Stimulated activated CD8-positive, alpha-beta memory T cell treated with anti-CD3 and anti-CD28 coated beads, Interleukin-4, amount 100 ng/mL, for 4 hours (primary cell): Measurements from ENCODE around the gene XPC.
"Not testable (repeated sequence)": the region's sequence is repeated elsewhere in the genome, so short reads cannot be mapped to it uniquely, and the experiment has no call there.

Experiments used
- DNase-seq, 2 donors: peaks; one replicate each; pipeline ENCODE4 v3.0.0-alpha.2; 2020; ENCODE audit warnings: low read depth in 2 of 2, low spot score in 1 of 2

The XPC gene

GRCh38 chr3:14121859-14122258 is 56.5 kb downstream of the XPC start:
- DNase-seq: no peak

GRCh38 chr3:14120921-14121448 is 57.4 kb downstream of the XPC start:
- DNase-seq: not testable (repeated sequence)

GRCh38 chr3:14120111-14120920 is 58.1 kb downstream of the XPC start:
- DNase-seq: no peak

GRCh38 chr3:14119651-14120050 is 58.8 kb downstream of the XPC start:
- DNase-seq: no peak

GRCh38 chr3:14118400-14119381 is 59.7 kb downstream of the XPC start:
- DNase-seq: no peak

GRCh38 chr3:14117468-14118399 is 60.7 kb downstream of the XPC start:
- no peak for DNase-seq

DNA sequence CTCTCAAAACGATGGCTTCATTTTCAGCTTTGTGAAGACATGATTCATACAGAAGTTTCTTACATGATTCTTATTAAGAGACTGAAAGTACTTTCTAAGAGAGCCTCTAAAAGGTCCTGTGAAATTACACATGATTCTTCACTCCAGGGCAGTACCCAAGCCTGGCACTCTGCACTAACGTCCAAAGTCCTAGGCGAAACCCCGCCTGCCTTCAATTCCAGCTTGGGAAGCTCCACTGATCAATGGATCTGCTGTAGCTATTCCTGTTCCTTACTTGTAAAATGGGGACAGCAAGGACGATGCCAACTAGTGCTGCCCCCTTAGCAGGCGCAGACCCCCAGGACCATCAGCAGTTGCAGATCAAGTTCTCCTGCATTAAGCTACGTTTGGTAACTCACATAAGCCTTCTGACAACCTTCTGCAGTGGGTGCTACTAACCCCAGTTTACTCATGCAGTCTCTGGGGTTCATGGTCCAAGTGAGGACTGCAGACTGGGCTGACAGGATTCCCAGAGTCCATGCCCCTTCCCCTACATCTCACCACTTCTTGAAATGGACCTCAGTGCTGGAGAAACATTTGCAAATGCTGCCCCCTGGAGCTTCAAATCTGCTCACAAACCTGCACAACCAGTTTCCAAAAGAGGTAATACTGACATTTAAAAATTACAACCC is 64.3 kb downstream of the XPC start:
- no peak for DNase-seq

GRCh38 chr3:14110699-14111098 is 67.7 kb downstream of the XPC start:
- no peak for DNase-seq

GRCh38 chr3:14109821-14110220 is 68.6 kb downstream of the XPC start:
- not testable (repeated sequence) for DNase-seq

- no peak for DNase-seq
Observed at GRCh38 chr3:14097616-14098391, 80.6 kb downstream of the XPC start.

GRCh38 chr3:14096742-14097141 is 81.7 kb downstream of the XPC start:
- no peak for DNase-seq
